Spleen (tissue), 11 donors: ENCODE data around the gene HGF. TPM values are rescaled to one million over a fixed set of nuclear protein-coding genes. Genes with fewer than 3 reads are reported as not detected.

Source experiments
- DNase-seq: peaks from one replicate; pipeline ENCODE4 v3.0.0-alpha.2; 2020
- H3K27ac ChIP-seq, 8 donors: fragments of 200-600 bp; sonication (generic) in 7 of 8; 1 replicate in 4 of 8; 2 replicates in 4 of 8; pipeline versions ENCODE4 v1.5.0 to v1.8.0; 2016 to 2021; ENCODE audit warnings: inconsistent platforms in 4 of 8, mild to moderate bottlenecking in 4 of 8, moderate library complexity in 1 of 8
- H3K27me3 ChIP-seq, 7 donors: fragments of 200-600 bp; sonication (generic) in 6 of 7; replicated peaks in 1 of 7; 1 replicate in 4 of 7; 2 replicates in 3 of 7; pipeline versions ENCODE4 v1.5.0 to v1.8.0; 2016 to 2021; ENCODE audit warnings: inconsistent platforms in 3 of 7, mild to moderate bottlenecking in 1 of 7
- H3K36me3 ChIP-seq, 6 donors: fragments of 200-600 bp; sonication (generic) in 5 of 6; 1 replicate in 4 of 6; 2 replicates in 2 of 6; pipeline versions ENCODE4 v1.5.0 to v1.8.0; 2016 to 2021; ENCODE audit warnings: inconsistent platforms in 2 of 6
- H3K4me1 ChIP-seq, 6 donors: fragments of 200-600 bp; sonication (generic) in 5 of 6; 1 replicate in 3 of 6; 2 replicates in 3 of 6; pipeline versions ENCODE4 v1.5.0 to v1.8.0; 2016 to 2021; ENCODE audit warnings: inconsistent platforms in 3 of 6
- H3K4me3 ChIP-seq, 8 donors: fragments of 200-600 bp; sonication (generic) in 7 of 8; 1 replicate in 4 of 8; 2 replicates in 4 of 8; pipeline versions ENCODE4 v1.5.0 to v1.8.0; 2016 to 2021; ENCODE audit warnings: inconsistent platforms in 4 of 8, mild to moderate bottlenecking in 4 of 8, moderate library complexity in 2 of 8
- H3K9me3 ChIP-seq, 8 donors: fragments of 200-600 bp; sonication (generic) in 7 of 8; 1 replicate in 4 of 8; 2 replicates in 4 of 8; pipeline versions ENCODE4 v1.5.0 to v1.8.0; 2016 to 2021; ENCODE audit warnings: inconsistent platforms in 4 of 8
- POLR2A ChIP-seq, 3 donors: fragments of 450-650 bp; IDR thresholded peaks; one replicate each; pipeline ENCODE4 v1.5.1; 2017; ENCODE audit warnings: antibody characterized with exemption in 3 of 3, mild to moderate bottlenecking in 1 of 3
- POLR2AphosphoS5 ChIP-seq, 3 donors: sonication (generic); formaldehyde crosslinking; IDR thresholded peaks; one replicate each; pipeline ENCODE4 v1.5.1; 2017; ENCODE audit warnings: antibody characterized with exemption in 3 of 3
- WGBS, 5 donors: extraction: QIAGEN DNeasy Blood & Tissue Kit in 3 of 5; methylation state at CpG; one replicate each; pipeline versions ENCODE4 v1.1.5 to v1.1.7; 2013 to 2018; 5-methylcytosine and 5-hydroxymethylcytosine counted together
- intact Hi-C: fragments of 100-400 bp; cut with DNase I; formaldehyde crosslinking; loops from one replicate; pipeline ENCODE4 v1.15.0; 2023; ENCODE audit warnings: low total_unique reads
- polyA plus RNA-seq, 3 donors: library from polyadenylated mRNA; stranded (reverse); fragments of 200-250 nt; gene quantifications; one replicate each; pipeline ENCODE4 v1.2.1, GENCODE V29; 2013
- total RNA-seq, 7 donors: library from RNA; depleted of rRNA in 3 of 7; stranded (reverse); fragments of >200 nt in 3 of 7; fragmentation: NEBNext Ultra II Directional in 4 of 7; extraction: Animal tissue kit (Norgen Biotek cat#: 25700) in 4 of 7; gene quantifications; one replicate each; pipeline versions ENCODE4 v1.1.0 to v1.2.1, GENCODE V29; 2016 to 2021
- TF ChIP-seq, protein P1 (sequence below), 11 experiments: fragments of 200-600 bp in 7 of 11; fragments of 450-650 bp in 4 of 11; sonication (generic) in 4 of 11; IDR thresholded peaks in 8 of 11; conservative IDR thresholded peaks in 3 of 11; 1 replicate in 7 of 11; 2 replicates in 4 of 11; pipeline versions ENCODE4 v1.4.0 to v1.8.0; 2016 to 2021; ENCODE audit warnings: antibody characterized with exemption in 11 of 11, inconsistent platforms in 4 of 11, mild to moderate bottlenecking in 1 of 11
- donor health status: healthy with polysubstance abuse.
- donor health status: DM: no; HTN: no; CAD: no; lungs with moderate emphysema.
- donor health status: DM: no; HTN: no; CAD: no.
- donor health status: Bipolar disorder and iron deficiency.
- donor health status: healthy.
- donor health status: DM: no; HTN: no; CAD: no.
- donor health status: DM: yes; HTN: yes; CAD: no.

HGF gene
- total and polyA plus RNA-seq, 10 donors: 0.80 to 33.6 (median 18.6) TPM

GRCh38 chr7:81704595-81704994 is 65.3 kb downstream of the HGF start:
- Histone ChIP-seq H3K27me3 (no peaks in the 10 kb centered on the region), H3K27ac (peak overlapping the region in 1 of 8 donors; percentile 9), H3K9me3 (no peaks in the 10 kb centered on the region), H3K4me3 (no peak overlapping the region), H3K36me3 (no peaks in the 10 kb centered on the region), H3K4me1 (no peaks in the 10 kb centered on the region)
- 53 to 85% (median 76%) methylated on average over 3 of the region's 3 CpGs for WGBS, 5 donors
- DNase-seq: no peak
- intact Hi-C loops: no loop called here
- TF ChIP-seq POLR2AphosphoS5 (IDR thresholded peaks at IDR 0.05): no peak
- no peak for TF ChIP-seq POLR2A (IDR thresholded peaks at IDR 0.05)
- TF ChIP-seq, protein P1, sequence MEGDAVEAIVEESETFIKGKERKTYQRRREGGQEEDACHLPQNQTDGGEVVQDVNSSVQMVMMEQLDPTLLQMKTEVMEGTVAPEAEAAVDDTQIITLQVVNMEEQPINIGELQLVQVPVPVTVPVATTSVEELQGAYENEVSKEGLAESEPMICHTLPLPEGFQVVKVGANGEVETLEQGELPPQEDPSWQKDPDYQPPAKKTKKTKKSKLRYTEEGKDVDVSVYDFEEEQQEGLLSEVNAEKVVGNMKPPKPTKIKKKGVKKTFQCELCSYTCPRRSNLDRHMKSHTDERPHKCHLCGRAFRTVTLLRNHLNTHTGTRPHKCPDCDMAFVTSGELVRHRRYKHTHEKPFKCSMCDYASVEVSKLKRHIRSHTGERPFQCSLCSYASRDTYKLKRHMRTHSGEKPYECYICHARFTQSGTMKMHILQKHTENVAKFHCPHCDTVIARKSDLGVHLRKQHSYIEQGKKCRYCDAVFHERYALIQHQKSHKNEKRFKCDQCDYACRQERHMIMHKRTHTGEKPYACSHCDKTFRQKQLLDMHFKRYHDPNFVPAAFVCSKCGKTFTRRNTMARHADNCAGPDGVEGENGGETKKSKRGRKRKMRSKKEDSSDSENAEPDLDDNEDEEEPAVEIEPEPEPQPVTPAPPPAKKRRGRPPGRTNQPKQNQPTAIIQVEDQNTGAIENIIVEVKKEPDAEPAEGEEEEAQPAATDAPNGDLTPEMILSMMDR (IDR thresholded peaks at IDR 0.05 in 8 of 11, conservative IDR thresholded peaks at IDR 0.05 in 3 of 11): no peak

DNA sequence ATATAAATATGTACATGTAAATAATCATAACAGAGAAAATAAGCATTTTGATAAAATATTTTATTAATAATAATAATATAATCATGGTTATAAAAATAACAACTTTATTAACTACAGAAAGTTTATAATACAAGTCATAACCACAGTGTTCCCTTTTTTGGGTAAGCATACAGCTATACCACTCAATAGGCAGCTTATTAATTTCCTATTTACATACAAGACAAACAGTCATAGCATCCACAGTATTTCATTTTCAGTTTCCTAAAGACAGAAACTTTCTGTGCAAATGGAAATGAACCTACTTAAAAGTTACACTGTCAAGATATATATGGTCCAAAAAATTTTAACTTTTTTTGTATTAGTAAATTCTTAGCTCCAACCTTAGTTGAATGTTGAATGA is 70.9 kb downstream of the HGF start:
- Histone ChIP-seq H3K4me3 (no peak overlapping the region), H3K9me3 (no peaks in the 10 kb centered on the region), H3K27ac (no peak overlapping the region), H3K27me3 (no peaks in the 10 kb centered on the region), H3K4me1 (no peaks in the 10 kb centered on the region), H3K36me3 (no peaks in the 10 kb centered on the region)
- no peak for DNase-seq
- TF ChIP-seq POLR2A (IDR thresholded peaks at IDR 0.05) (no peak), POLR2AphosphoS5 (IDR thresholded peaks at IDR 0.05) (no peak)
- TF ChIP-seq, protein P1 (IDR thresholded peaks at IDR 0.05 in 8 of 11, conservative IDR thresholded peaks at IDR 0.05 in 3 of 11): no peak
- intact Hi-C loops: no loop called here

GRCh38 chr7:81694711-81695110 is 75.1 kb downstream of the HGF start:
- Histone ChIP-seq H3K27ac (no peak overlapping the region), H3K4me1 (no peaks in the 10 kb centered on the region), H3K9me3 (no peaks in the 10 kb centered on the region), H3K27me3 (no peaks in the 10 kb centered on the region), H3K36me3 (no peaks in the 10 kb centered on the region), H3K4me3 (no peak overlapping the region)
- 62 to 77% (median 68%) methylated on average over 3 of the region's 3 CpGs for WGBS, 5 donors
- intact Hi-C loops: no loop called here
- DNase-seq: no peak
- TF ChIP-seq POLR2A (IDR thresholded peaks at IDR 0.05): no peak
- no peak for TF ChIP-seq POLR2AphosphoS5 (IDR thresholded peaks at IDR 0.05)

DNA sequence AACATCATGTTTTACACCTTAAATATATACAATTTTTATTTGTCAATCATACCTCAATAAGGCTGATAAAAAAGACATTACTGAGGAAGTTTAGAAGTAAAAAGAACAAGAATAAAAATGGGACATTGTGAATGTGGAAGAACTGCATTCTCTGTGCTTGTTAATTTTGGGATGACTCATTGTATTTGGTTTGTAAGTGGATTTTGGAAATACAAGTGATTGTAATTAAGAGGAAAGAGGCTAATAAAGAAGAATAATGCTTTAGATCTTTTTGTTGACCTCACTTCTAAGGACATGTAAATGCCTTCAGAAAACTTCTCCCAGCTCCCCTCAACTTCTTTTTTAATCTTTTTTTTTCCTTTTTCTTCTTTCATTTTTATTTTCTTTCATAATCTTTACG is 76.0 kb downstream of the HGF start:
- H3K4me1 ChIP-seq: no peaks in the 10 kb centered on the region
- H3K36me3 ChIP-seq: no peaks in the 10 kb centered on the region
- TF ChIP-seq, protein P1 (IDR thresholded peaks at IDR 0.05 in 8 of 11, conservative IDR thresholded peaks at IDR 0.05 in 3 of 11): no peak
- TF ChIP-seq POLR2AphosphoS5 (IDR thresholded peaks at IDR 0.05) (no peak), POLR2A (IDR thresholded peaks at IDR 0.05) (no peak)
- H3K4me3 ChIP-seq: no peak overlapping the region
- 65 to 90% (median 73%) methylated on average over 1 of the region's 1 CpG for WGBS, 5 donors
- no peak for DNase-seq
- H3K27me3 ChIP-seq: no peaks in the 10 kb centered on the region
- intact Hi-C loops: no loop called here
- H3K27ac ChIP-seq: no peak overlapping the region
- H3K9me3 ChIP-seq: no peaks in the 10 kb centered on the region

DNA sequence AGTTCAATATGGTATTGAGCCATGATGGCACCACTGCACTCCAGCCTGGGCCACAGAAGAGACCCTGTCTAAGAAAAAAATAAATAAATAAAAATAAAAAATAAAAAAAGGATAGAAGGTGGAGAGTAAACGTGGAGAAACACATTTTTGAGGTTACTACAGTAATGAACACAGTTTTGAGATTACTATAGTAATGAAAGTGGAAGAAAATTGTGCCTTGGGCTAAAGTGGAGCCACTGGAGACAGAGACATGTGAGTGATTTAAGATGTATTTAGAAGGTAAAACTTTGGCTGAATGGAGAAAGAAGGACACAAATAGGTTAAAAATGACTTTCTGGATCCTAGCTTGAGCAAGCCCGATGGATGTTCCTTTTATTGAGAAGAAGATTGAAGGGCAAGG is 76.8 kb downstream of the HGF start:
- H3K9me3 ChIP-seq: no peaks in the 10 kb centered on the region
- no peaks in the 10 kb centered on the region for H3K36me3 ChIP-seq
- no peak for TF ChIP-seq POLR2A (IDR thresholded peaks at IDR 0.05)
- TF ChIP-seq, protein P1 (IDR thresholded peaks at IDR 0.05 in 8 of 11, conservative IDR thresholded peaks at IDR 0.05 in 3 of 11): no peak
- no peak for TF ChIP-seq POLR2AphosphoS5 (IDR thresholded peaks at IDR 0.05)
- WGBS, 5 donors: 66 to 87% (median 83%) methylated on average over 2 of the region's 2 CpGs
- no peak for DNase-seq
- no peak overlapping the region for H3K4me3 ChIP-seq
- H3K27me3 ChIP-seq: no peaks in the 10 kb centered on the region
- no peak overlapping the region for H3K27ac ChIP-seq
- no peaks in the 10 kb centered on the region for H3K4me1 ChIP-seq
- intact Hi-C loops: no loop called here
